ENCODE measurements around the gene ZFP82. TPM values are rescaled to one million over a fixed set of nuclear protein-coding genes. Genes with fewer than 3 reads are reported as not detected.

The ZFP82 gene
- total and polyA plus RNA-seq, 2 donors (not counting 3 experiments of a cell fraction or from before 2014, with no cell fraction given), result 1.8 to 3.9 TPM

DNA sequence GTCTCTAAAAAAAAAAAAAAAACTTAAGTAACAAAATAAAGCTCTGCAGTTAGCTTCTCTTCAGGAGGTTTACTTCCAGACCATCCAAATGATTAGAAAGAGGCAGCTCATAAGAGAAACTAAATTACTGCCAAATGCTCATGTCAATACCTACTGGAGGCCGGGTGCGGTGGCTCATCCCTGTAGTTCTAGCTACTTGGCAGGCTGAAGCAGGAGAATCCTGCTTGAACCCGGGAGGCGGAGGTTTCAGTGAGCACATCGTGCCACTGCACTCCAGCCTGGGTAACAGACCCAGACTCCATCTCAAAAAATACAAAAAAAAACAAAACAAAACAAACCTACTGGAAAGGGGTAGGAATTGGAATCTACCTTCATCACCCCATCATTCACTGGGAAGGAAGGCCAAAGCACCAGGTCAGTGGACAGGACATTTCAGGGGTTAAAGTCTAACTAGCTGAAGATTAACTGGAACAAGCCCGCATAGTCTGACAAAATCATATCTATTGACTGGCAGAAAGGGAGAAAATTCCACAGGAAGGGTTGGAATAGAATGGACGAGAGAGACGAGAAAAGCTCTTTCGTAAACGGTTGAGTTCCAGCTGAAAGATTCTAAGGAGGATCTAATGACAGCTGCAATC, 40.8 kb downstream of the ZFP82 start:
- intact Hi-C loops (cut with micrococcal nuclease), result loop anchor here (1.0 kb wide), 2 partner anchors 46 to 116 kb away; no protein-coding TSS in a partner anchor
- TF ChIP-seq, protein P1, sequence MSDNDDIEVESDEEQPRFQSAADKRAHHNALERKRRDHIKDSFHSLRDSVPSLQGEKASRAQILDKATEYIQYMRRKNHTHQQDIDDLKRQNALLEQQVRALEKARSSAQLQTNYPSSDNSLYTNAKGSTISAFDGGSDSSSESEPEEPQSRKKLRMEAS (IDR thresholded peaks at IDR 0.05; ENCODE audit: insufficient read depth, insufficient read length), result no peak
- TF ChIP-seq MYC (IDR thresholded peaks at IDR 0.05; ENCODE audit: low read depth, low read length) (no peak), POLR2A (IDR thresholded peaks at IDR 0.05; ENCODE audit: low read depth, low read length) (no peak), GATA2 (IDR thresholded peaks at IDR 0.05; ENCODE audit: insufficient read depth, insufficient read length, low read depth, low read length) (no peak), FOS (IDR thresholded peaks at IDR 0.05; ENCODE audit: borderline replicate concordance, insufficient read depth, low read length) (no peak), EZH2 (IDR thresholded peaks at IDR 0.05; ENCODE audit: borderline replicate concordance, low read depth, low read length, severe bottlenecking) (no peak), POLR2AphosphoS5 (IDR thresholded peaks at IDR 0.05; ENCODE audit: insufficient read depth, low read depth, low read length) (no peak), JUN (IDR thresholded peaks at IDR 0.05; ENCODE audit: borderline replicate concordance, insufficient read depth, insufficient read length, low read depth) (no peak)
- TF ChIP-seq, protein P2, sequence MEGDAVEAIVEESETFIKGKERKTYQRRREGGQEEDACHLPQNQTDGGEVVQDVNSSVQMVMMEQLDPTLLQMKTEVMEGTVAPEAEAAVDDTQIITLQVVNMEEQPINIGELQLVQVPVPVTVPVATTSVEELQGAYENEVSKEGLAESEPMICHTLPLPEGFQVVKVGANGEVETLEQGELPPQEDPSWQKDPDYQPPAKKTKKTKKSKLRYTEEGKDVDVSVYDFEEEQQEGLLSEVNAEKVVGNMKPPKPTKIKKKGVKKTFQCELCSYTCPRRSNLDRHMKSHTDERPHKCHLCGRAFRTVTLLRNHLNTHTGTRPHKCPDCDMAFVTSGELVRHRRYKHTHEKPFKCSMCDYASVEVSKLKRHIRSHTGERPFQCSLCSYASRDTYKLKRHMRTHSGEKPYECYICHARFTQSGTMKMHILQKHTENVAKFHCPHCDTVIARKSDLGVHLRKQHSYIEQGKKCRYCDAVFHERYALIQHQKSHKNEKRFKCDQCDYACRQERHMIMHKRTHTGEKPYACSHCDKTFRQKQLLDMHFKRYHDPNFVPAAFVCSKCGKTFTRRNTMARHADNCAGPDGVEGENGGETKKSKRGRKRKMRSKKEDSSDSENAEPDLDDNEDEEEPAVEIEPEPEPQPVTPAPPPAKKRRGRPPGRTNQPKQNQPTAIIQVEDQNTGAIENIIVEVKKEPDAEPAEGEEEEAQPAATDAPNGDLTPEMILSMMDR (IDR thresholded peaks at IDR 0.05; ENCODE audit: extremely low read depth in 1 of 2, insufficient read depth in 1 of 2, low read depth in 1 of 2, low read length in 2 of 2), result no peak
- Histone ChIP-seq H3K4me2 (ENCODE audit: insufficient read depth, low read length) (peak overlapping the region; percentile 92), H3K9me3 (replicated peaks; ENCODE audit: control insufficient read depth, insufficient read depth, low read length) (no peaks in the 10 kb centered on the region), H3K9ac (replicated peaks; ENCODE audit: extremely low read depth, insufficient read depth, low read length) (no peak overlapping the region), H2AFZ (ENCODE audit: low read depth, low read length) (peak overlapping the region; percentile 97), H3K36me3 (ENCODE audit: control insufficient read depth in 2 of 2, extremely low read depth in 1 of 2, insufficient read depth in 2 of 2, low read length in 2 of 2) (no peaks in the 10 kb centered on the region), H3K27me3 (ENCODE audit: control insufficient read depth in 2 of 2, insufficient read depth in 2 of 2, low read length in 2 of 2) (no peaks in the 10 kb centered on the region), H3K4me3 (replicated peaks in 1 of 3; ENCODE audit: insufficient read depth in 1 of 3, low read depth in 1 of 3, low read length in 3 of 3) (peak overlapping the region in 1 of 3 experiments; percentile 78), H3K79me2 (ENCODE audit: control insufficient read depth, insufficient read depth, low read length) (no peaks in the 10 kb centered on the region), H3K4me1 (ENCODE audit: control insufficient read depth, extremely low read depth, insufficient read depth, low read length) (peaks cover 7% of the 10 kb centered on the region), H3K9me1 (replicated peaks; ENCODE audit: control insufficient read depth, extremely low read depth, insufficient read depth, low read length) (no peaks in the 10 kb centered on the region), H3K27ac (ENCODE audit: insufficient read depth, low read depth, low read length) (no peak overlapping the region), H4K20me1 (replicated peaks; ENCODE audit: control insufficient read depth, extremely low read depth, insufficient read depth, low read length) (no peaks in the 10 kb centered on the region)
- no peak for FAIRE-seq
- dilution Hi-C loops (cut with MboI; ENCODE audit: extremely low pct_ligation_motif_present, low sequenced_read_pairs), result no loop called here
- DNase-seq (ENCODE audit: low read depth, low spot score), result no peak
- ChIA-PET CTCF (interaction anchor here (0.9 to 1.3 kb wide), 4 partner anchors 11 to 1174 kb away, joined by 3 to 6 read pairs (median 3); partner anchors contain the start of genes ZNF146, ZNF529 and ZNF565), POLR2A (no interaction called here)
- BruUV-seq (replicated peaks), result no TSS peak

All from endothelial cell of umbilical vein (primary cell).